Neuronal stem cell (in vitro differentiated cells): ENCODE results near the gene RPL10.
"Not testable (repeated sequence)": the region's sequence is repeated elsewhere in the genome, so short reads cannot be mapped to it uniquely, and the experiment has no call there.

Source experiments
- DNase-seq: peaks from one replicate; pipeline ENCODE4 v3.0.0-alpha.2; 2013; ENCODE audit warnings: low spot score
- H2AFZ ChIP-seq: one replicate; pipeline ENCODE4 v1.6.1; 2013; ENCODE audit warnings: mild to moderate bottlenecking, low read length, inconsistent platforms
- H2AK5ac ChIP-seq: 2 replicates; pipeline ENCODE4 v1.6.1; 2013; ENCODE audit warnings: low read depth, mild to moderate bottlenecking, inconsistent platforms, low read length, moderate library complexity, mixed read lengths
- H2BK120ac ChIP-seq: 2 replicates; pipeline ENCODE4 v1.6.1; 2013; ENCODE audit warnings: low read depth, mild to moderate bottlenecking, inconsistent platforms, low read length, moderate library complexity, mixed read lengths
- H2BK12ac ChIP-seq: one replicate; pipeline ENCODE4 v1.6.1; 2013; ENCODE audit warnings: low read length, inconsistent platforms
- H2BK15ac ChIP-seq: 2 replicates; pipeline ENCODE4 v1.6.1; 2013; ENCODE audit warnings: mild to moderate bottlenecking, low read length, inconsistent platforms, mixed read lengths
- H2BK5ac ChIP-seq: one replicate; pipeline ENCODE4 v1.6.1; 2013; ENCODE audit warnings: inconsistent platforms, mild to moderate bottlenecking, low read length, moderate library complexity
- H3K14ac ChIP-seq: one replicate; pipeline ENCODE4 v1.6.1; 2013; ENCODE audit warnings: low read length, inconsistent platforms
- H3K18ac ChIP-seq: 2 replicates; pipeline ENCODE4 v1.6.1; 2013; ENCODE audit warnings: low read length, inconsistent platforms
- H3K23ac ChIP-seq: 2 replicates; pipeline ENCODE4 v1.6.1; 2013; ENCODE audit warnings: low read depth, mild to moderate bottlenecking, mixed read lengths, low read length, inconsistent platforms; ENCODE audit not compliant: poor library complexity
- H3K27ac ChIP-seq: replicated peaks from 3 replicates; pipeline ENCODE4 v1.5.1; 2013; ENCODE audit warnings: low read length, inconsistent platforms
- H3K27me3 ChIP-seq, 3 experiments: 2 replicates each; pipeline ENCODE4 v1.6.1; 2013; ENCODE audit warnings: low read length in 3 of 3, mild to moderate bottlenecking in 2 of 3, inconsistent platforms in 1 of 3, low read depth in 1 of 3, mixed read lengths in 1 of 3, moderate library complexity in 1 of 3; ENCODE audit not compliant: control insufficient read depth in 3 of 3, insufficient read depth in 3 of 3
- H3K36me3 ChIP-seq, 2 donors: replicated peaks in 1 of 2; 2 replicates each; pipeline ENCODE4 v1.6.1; 2013; ENCODE audit warnings: low read length in 2 of 2; ENCODE audit not compliant: control insufficient read depth in 2 of 2, insufficient read depth in 2 of 2
- H3K4ac ChIP-seq: 2 replicates; pipeline ENCODE4 v1.6.1; 2013; ENCODE audit warnings: inconsistent platforms, mild to moderate bottlenecking, low read length, moderate library complexity
- H3K4me1 ChIP-seq, 2 donors: 1 replicate in 1 of 2; 2 replicates in 1 of 2; pipeline ENCODE4 v1.6.1; 2013; ENCODE audit warnings: low read length in 2 of 2, low read depth in 1 of 2; ENCODE audit not compliant: control insufficient read depth in 2 of 2, insufficient read depth in 1 of 2
- H3K4me2 ChIP-seq: one replicate; pipeline ENCODE4 v1.6.1; 2013; ENCODE audit warnings: mild to moderate bottlenecking, low read length, inconsistent platforms; ENCODE audit not compliant: insufficient read depth, poor library complexity, severe bottlenecking
- H3K4me3 ChIP-seq, 2 donors: 2 replicates each; pipeline ENCODE4 v1.5.1; 2013; ENCODE audit warnings: low read length in 2 of 2, mild to moderate bottlenecking in 2 of 2, inconsistent platforms in 1 of 2, moderate library complexity in 1 of 2
- H3K79me1 ChIP-seq: one replicate; pipeline ENCODE4 v1.6.1; 2013; ENCODE audit warnings: low read depth, mild to moderate bottlenecking, inconsistent platforms, low read length, moderate library complexity
- H3K9ac ChIP-seq: one replicate; pipeline ENCODE4 v1.6.1; 2013; ENCODE audit warnings: mild to moderate bottlenecking, low read depth, low read length, inconsistent platforms; ENCODE audit not compliant: poor library complexity
- H3K9me3 ChIP-seq, 2 donors: replicated peaks in 1 of 2; 2 replicates each; pipeline versions ENCODE3 to v1.6.1; 2013; ENCODE audit warnings: low read length in 2 of 2, mild to moderate bottlenecking in 2 of 2, inconsistent platforms in 1 of 2, low read depth in 1 of 2, mixed read lengths in 1 of 2, moderate library complexity in 1 of 2; ENCODE audit not compliant: control insufficient read depth in 2 of 2, insufficient read depth in 1 of 2
- H4K8ac ChIP-seq: one replicate; pipeline ENCODE4 v1.6.1; 2013; ENCODE audit warnings: low read depth, mild to moderate bottlenecking, inconsistent platforms, low read length, moderate library complexity
- H4K91ac ChIP-seq: one replicate; pipeline ENCODE4 v1.6.1; 2013; ENCODE audit warnings: low read length, low read depth, mild to moderate bottlenecking, inconsistent platforms; ENCODE audit not compliant: poor library complexity
- WGBS, 2 donors: extraction: QIAGEN DNeasy Blood & Tissue Kit; methylation state at CpG; one replicate each; pipeline ENCODE4 v1.1.7; 2013; ENCODE audit warnings: missing lambda C conversion rate in 2 of 2, mixed read lengths in 1 of 2; ENCODE audit not compliant: insufficient read length in 2 of 2, insufficient replicate concordance in 1 of 2; ENCODE audit errors: extremely low coverage in 2 of 2; 5-methylcytosine and 5-hydroxymethylcytosine counted together

RPL10 gene

GRCh38 chrX:154400369-154400817, 2.2 kb downstream of the RPL10 start:
- not testable (repeated sequence) for H3K9me3 ChIP-seq, H3K4me3 ChIP-seq, H3K18ac ChIP-seq, H3K9ac ChIP-seq, DNase-seq, H3K4me1 ChIP-seq, H3K14ac ChIP-seq, H2BK5ac ChIP-seq, H2BK15ac ChIP-seq, H2BK12ac ChIP-seq, H2AK5ac ChIP-seq, H2AFZ ChIP-seq, H3K27ac ChIP-seq, H3K4ac ChIP-seq, H3K79me1 ChIP-seq, H4K91ac ChIP-seq, H3K27me3 ChIP-seq, H3K4me2 ChIP-seq, H2BK120ac ChIP-seq, H3K23ac ChIP-seq, H4K8ac ChIP-seq
- peaks cover 18 to 27% of the 10 kb centered on the region in 2 donors for H3K36me3 ChIP-seq
- no CpG with 5 or more reads among the region's 6 CpGs for WGBS, 2 donors

DNA sequence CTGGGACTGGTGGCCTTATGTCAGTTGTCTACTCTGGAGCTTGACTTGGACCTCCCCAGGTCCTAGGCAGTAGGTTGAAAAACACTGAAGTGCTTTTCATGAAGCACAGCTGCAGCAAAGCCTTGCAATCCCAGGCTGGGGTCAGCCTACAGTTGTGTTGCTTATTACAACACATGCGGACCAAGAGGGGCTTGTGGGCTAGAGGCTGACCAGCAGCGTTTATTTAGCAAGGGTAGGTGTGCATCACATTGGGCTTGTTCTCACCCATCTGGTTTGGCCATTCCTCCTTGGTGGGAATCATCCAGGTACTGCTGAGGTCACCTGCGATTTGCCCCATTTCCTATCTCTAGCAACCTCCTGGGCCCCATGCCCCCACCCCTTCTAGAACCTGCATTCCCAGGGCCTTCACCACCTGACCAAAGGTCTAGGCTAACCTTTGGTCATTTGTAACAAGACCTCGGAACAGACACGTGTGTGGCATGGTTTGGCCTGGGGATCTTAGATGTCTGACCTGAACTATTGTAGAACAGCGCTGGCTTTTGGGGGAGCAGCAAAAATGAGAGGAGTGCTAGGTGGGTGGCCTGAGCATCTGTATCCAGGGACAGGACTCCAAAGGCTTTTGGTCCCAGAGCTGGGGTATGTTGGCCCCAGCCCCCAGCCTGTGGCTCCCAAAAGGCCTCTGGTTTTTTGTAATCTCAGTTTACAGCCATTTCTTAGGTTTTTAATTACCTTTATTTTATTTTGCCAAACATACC, 3.0 kb downstream of the RPL10 start:
- Histone ChIP-seq H3K36me3 (peaks cover 18 to 27% of the 10 kb centered on the region in 2 donors), H2BK12ac (no peak overlapping the region), H2AFZ (no peak overlapping the region), H3K23ac (peak overlapping the region; percentile 80), H4K8ac (no peak overlapping the region), H3K9me3 (no peaks in the 10 kb centered on the region), H3K18ac (no peak overlapping the region), H3K9ac (no peak overlapping the region), H2BK15ac (no peak overlapping the region), H3K79me1 (peaks cover 2% of the 10 kb centered on the region), H3K14ac (no peak overlapping the region), H3K4me2 (no peak overlapping the region), H3K4me1 (peaks cover 4 to 6% of the 10 kb centered on the region in 2 donors), H3K4ac (no peak overlapping the region), H3K4me3 (no peak overlapping the region), H3K27me3 (no peaks in the 10 kb centered on the region), H4K91ac (no peak overlapping the region), H2BK120ac (no peak overlapping the region), H2AK5ac (no peak overlapping the region), H2BK5ac (no peak overlapping the region), H3K27ac (no peak overlapping the region)
- DNase-seq, result no peak
- WGBS, 2 donors, result no CpG with 5 or more reads among the region's 6 CpGs

DNA sequence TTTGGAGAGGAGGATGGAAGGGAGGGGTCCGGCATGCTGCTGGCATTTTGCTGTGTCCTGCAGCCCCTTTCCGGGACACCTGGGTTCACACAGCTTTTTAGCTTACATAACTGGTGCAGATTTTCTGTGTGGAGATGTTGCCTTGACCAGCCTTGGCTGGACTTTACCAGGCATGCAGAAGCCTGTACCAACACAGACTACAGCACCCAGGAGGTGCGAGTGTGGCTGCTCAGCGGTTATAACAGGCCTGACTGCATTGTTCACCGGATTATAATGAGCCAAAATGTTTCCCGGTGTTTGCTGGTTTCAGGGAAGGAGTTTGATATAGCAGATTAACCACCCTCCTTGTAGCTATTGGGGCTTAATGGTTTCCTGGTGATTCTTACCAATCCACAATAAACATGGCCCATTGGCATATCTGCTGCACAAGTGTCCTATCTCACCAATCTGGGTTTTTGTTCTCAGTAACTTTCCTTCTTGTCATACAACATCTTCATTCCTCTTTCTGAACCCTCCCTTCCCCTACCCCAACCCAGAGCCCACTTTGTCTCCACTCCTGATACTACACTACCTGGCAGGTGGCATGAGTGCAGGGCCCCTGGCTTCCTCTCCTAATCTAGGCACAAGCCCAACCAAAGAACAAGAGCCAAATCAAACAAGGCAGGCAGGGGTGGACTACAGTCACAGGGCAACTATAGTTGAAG, 3.9 kb downstream of the RPL10 start:
- no peak overlapping the region for H2AFZ ChIP-seq
- H3K9ac ChIP-seq, result no peak overlapping the region
- H3K27me3 ChIP-seq, result no peaks in the 10 kb centered on the region
- H4K8ac ChIP-seq, result no peak overlapping the region
- no CpG with 5 or more reads among the region's 6 CpGs for WGBS, 2 donors
- H3K4me2 ChIP-seq, result no peak overlapping the region
- no peak overlapping the region for H3K4ac ChIP-seq
- H3K79me1 ChIP-seq, result peaks cover 2% of the 10 kb centered on the region
- peaks cover 18 to 27% of the 10 kb centered on the region in 2 donors for H3K36me3 ChIP-seq
- H3K14ac ChIP-seq, result no peak overlapping the region
- no peak overlapping the region for H3K27ac ChIP-seq
- no peak overlapping the region for H2BK15ac ChIP-seq
- H2BK5ac ChIP-seq, result no peak overlapping the region
- H3K23ac ChIP-seq, result no peak overlapping the region
- no peak overlapping the region for H3K18ac ChIP-seq
- no peak overlapping the region for H3K4me3 ChIP-seq
- H2AK5ac ChIP-seq, result no peak overlapping the region
- H4K91ac ChIP-seq, result no peak overlapping the region
- H3K4me1 ChIP-seq, result peaks cover 4 to 6% of the 10 kb centered on the region in 2 donors
- no peaks in the 10 kb centered on the region for H3K9me3 ChIP-seq
- H2BK120ac ChIP-seq, result no peak overlapping the region
- no peak for DNase-seq
- H2BK12ac ChIP-seq, result no peak overlapping the region

DNA sequence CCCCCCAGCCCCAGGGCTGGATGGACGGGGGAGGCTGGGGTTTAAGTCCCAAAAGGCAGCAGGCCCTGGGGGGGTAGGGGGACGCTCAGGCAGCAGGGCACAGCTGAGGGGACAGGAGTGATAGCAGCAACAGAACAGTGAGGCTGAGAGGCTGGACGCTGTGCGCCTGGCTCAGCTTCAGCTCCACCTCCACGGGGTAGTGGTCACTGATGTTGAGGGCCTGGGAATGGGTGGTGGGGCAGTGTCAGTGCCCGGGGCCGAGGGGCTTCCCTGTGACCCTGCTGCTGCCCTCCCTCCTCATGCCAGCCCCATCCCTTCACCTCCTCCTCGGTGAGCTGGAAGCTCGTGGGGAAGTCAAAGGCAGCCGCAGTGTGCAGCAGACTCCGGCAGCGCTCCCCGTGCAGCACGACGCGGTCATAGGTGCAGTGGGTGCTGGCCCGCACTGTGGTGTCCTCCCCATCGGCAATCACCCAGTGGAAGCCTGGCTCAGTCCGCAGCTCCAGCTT, 4.5 kb downstream of the RPL10 start:
- no peak for DNase-seq
- no peak overlapping the region for H2BK120ac ChIP-seq
- no peak overlapping the region for H3K4me3 ChIP-seq
- H3K27me3 ChIP-seq, result no peaks in the 10 kb centered on the region
- H3K27ac ChIP-seq, result no peak overlapping the region
- H2BK15ac ChIP-seq, result no peak overlapping the region
- H3K9ac ChIP-seq, result peak overlapping the region; percentile 4
- H3K4me2 ChIP-seq, result no peak overlapping the region
- H3K23ac ChIP-seq, result no peak overlapping the region
- WGBS, 2 donors, result no CpG with 5 or more reads among the region's 19 CpGs
- peaks cover 18 to 27% of the 10 kb centered on the region in 2 donors for H3K36me3 ChIP-seq
- H3K9me3 ChIP-seq, result no peaks in the 10 kb centered on the region
- H3K14ac ChIP-seq, result no peak overlapping the region
- H4K91ac ChIP-seq, result no peak overlapping the region
- peaks cover 4 to 6% of the 10 kb centered on the region in 2 donors for H3K4me1 ChIP-seq
- H3K4ac ChIP-seq, result no peak overlapping the region
- H2BK5ac ChIP-seq, result no peak overlapping the region
- no peak overlapping the region for H2AFZ ChIP-seq
- no peak overlapping the region for H4K8ac ChIP-seq
- no peak overlapping the region for H2AK5ac ChIP-seq
- no peak overlapping the region for H3K18ac ChIP-seq
- H3K79me1 ChIP-seq, result peaks cover 2% of the 10 kb centered on the region
- H2BK12ac ChIP-seq, result no peak overlapping the region
